GM08714 (cell line): Measurements from ENCODE around the gene LRRC27.

Source experiments
- H3K4me3 ChIP-seq: fragments of 200-500 bp; sonication (Bioruptor generic); 2 replicates; pipeline ENCODE4 v1.5.1; 2014; ENCODE audit warnings: mild to moderate bottlenecking, low read length, inconsistent platforms
- ZNF274 ChIP-seq: IDR thresholded peaks from 2 replicates; pipeline ENCODE4 v1.6.1; 2012; ENCODE audit warnings: mild to moderate bottlenecking, low read depth, low read length

The LRRC27 gene

DNA sequence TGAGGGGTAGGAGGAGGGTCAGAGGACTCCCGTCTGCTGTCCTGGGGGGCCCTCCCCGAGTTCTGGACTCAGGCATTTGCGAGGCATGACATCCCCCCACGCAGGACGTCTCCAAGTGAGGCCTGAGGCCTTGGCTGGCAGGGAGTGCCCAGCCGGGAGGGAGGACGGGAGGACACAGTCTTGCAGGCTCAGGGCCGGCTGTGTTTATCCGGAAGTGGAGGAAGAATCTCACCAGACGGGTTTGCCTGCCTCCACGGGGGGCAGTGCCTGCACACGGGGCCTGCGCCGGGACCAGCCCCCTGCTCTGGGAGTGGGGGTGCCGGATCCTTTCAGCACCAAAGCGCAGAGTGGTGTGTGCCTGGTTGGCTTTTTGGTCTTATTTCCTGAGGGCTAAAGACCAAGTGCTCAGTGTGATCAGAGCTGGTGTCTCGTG lies 75.9 kb downstream of the LRRC27 start:
- H3K4me3 ChIP-seq, result no peak overlapping the region
- no peak for TF ChIP-seq ZNF274

GRCh38 chr10:132408367-132408781 lies 76.4 kb downstream of the LRRC27 start:
- no peak overlapping the region for H3K4me3 ChIP-seq
- TF ChIP-seq ZNF274, result no peak

- no peak for TF ChIP-seq ZNF274
- no peak overlapping the region for H3K4me3 ChIP-seq
These were observed 77.1 kb downstream of the LRRC27 start for GRCh38 chr10:132408823-132409666.

- no peak for TF ChIP-seq ZNF274
- no peak overlapping the region for H3K4me3 ChIP-seq
These were observed 77.7 kb downstream of the LRRC27 start for GRCh38 chr10:132409667-132410028.

- no peak for TF ChIP-seq ZNF274
- no peak overlapping the region for H3K4me3 ChIP-seq
These were observed 78.2 kb downstream of the LRRC27 start for GRCh38 chr10:132410056-132410778.

- H3K4me3 ChIP-seq, result no peak overlapping the region
- TF ChIP-seq ZNF274, result no peak
These were observed 79.0 kb downstream of the LRRC27 start for GRCh38 chr10:132410779-132411532.

GRCh38 chr10:132411561-132412253 lies 79.7 kb downstream of the LRRC27 start:
- TF ChIP-seq ZNF274, result no peak
- no peak overlapping the region for H3K4me3 ChIP-seq

DNA sequence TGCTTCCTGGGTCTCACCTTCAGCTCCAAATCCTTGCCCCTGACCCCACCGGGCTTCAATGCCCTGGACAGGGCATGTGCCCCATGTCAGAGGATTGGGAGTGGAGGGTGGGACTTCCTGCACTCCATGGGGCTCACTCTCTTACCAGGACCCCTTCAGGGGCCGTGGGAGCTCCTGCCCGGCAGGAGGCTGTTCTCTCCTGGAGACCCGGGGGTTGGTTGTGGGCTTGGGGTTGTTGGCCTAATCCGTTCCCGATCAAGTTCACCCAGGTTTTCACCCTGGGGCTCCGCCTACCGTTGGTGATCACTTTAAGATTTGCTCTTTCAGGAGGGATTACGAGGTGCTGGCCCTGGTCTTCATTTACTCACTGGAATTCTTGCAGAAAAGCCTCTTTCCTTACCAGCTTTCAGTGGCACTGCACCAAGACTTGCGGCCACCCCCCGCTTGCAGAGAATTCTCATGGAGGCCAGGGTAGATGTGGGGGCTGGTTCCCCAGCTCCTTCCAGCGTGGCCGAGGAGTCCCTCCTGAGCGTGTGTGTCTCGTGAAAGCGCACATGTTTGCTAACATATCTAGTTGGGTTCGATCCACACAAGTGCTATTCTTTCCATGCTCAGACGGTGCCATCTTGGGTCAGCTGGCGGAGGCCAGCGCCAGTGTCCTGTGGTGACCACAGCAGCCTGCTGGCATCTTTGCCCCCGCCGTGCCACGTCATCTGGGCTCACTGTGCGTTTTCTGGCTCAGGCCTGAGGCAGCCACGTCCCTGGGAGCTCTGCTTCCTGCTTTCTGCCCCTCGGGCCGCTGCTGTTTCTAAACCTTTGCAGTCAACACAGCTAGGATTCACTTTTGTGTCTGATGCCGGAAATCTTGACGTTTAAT lies 80.6 kb downstream of the LRRC27 start:
- no peak for TF ChIP-seq ZNF274
- H3K4me3 ChIP-seq, result no peak overlapping the region

- no peak for TF ChIP-seq ZNF274
These were observed 81.5 kb downstream of the LRRC27 start for GRCh38 chr10:132413226-132414205.

DNA sequence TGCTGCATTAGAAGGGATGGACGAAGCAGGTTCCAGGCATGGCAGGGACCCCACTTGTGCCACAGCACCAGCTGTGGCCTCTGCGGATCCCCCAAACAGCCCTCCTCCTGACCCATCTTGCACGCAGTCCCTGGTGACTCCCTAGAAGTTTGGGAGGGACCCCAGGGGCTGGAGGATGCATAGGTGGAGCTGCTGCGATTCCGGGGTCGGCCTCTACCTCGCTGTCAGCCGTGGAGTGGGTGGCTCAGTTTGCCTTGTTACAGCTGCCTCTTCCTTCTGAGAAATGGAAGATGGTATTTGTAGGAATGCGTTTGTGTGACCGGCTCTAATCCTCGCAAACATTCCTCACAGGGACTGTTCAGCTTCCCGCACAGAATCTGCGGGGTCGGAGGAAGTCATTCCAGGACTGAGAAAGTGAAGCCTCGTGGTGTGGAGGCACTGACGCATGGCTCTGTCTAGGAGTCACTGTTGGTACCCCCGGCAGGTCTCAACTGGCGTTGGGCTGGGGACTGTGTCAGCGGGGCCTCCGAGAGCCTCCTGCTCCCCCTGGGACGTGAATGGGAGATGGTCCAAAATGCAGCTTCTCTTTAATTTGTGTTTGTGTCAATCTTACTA lies 82.5 kb downstream of the LRRC27 start:
- no peak for TF ChIP-seq ZNF274
- no peak overlapping the region for H3K4me3 ChIP-seq

More at GRCh38 chr10:132413226-132414205, 81.5 kb downstream of the LRRC27 start:
- H3K4me3 ChIP-seq, result no peak overlapping the region

- TF ChIP-seq ZNF274, result no peak
- H3K4me3 ChIP-seq, result no peak overlapping the region
These were observed 83.3 kb downstream of the LRRC27 start for GRCh38 chr10:132415255-132415654.
